Measurements from ENCODE around the gene SOX4.

The SOX4 gene

GRCh38 chr6:21615504-21615903, 22.0 kb downstream of the SOX4 start:
- peak overlapping the region; percentile 32; the same call in 1 of the 2 replicates for H3K4me2 ChIP-seq (ENCODE audit: low read length)
- H3F3A ChIP-seq (ENCODE audit: control insufficient read depth, insufficient read depth): no peaks in the 10 kb centered on the region
- TF ChIP-seq EZH2phosphoT487 (IDR thresholded peaks at IDR 0.05; ENCODE audit: borderline replicate concordance, low read length): no peak
- TF ChIP-seq, protein P1, sequence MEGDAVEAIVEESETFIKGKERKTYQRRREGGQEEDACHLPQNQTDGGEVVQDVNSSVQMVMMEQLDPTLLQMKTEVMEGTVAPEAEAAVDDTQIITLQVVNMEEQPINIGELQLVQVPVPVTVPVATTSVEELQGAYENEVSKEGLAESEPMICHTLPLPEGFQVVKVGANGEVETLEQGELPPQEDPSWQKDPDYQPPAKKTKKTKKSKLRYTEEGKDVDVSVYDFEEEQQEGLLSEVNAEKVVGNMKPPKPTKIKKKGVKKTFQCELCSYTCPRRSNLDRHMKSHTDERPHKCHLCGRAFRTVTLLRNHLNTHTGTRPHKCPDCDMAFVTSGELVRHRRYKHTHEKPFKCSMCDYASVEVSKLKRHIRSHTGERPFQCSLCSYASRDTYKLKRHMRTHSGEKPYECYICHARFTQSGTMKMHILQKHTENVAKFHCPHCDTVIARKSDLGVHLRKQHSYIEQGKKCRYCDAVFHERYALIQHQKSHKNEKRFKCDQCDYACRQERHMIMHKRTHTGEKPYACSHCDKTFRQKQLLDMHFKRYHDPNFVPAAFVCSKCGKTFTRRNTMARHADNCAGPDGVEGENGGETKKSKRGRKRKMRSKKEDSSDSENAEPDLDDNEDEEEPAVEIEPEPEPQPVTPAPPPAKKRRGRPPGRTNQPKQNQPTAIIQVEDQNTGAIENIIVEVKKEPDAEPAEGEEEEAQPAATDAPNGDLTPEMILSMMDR (IDR thresholded peaks at IDR 0.05; ENCODE audit: low read depth, low read length, poor library complexity, severe bottlenecking): no peak
- no peaks in the 10 kb centered on the region for H4K20me1 ChIP-seq (ENCODE audit: control insufficient read depth, insufficient read depth, low read depth, low read length)
- H3K4me3 ChIP-seq (ENCODE audit: low read length): no peak overlapping the region
- H3K27ac ChIP-seq (ENCODE audit: low read depth, low read length): no peak overlapping the region
- H3K79me2 ChIP-seq (ENCODE audit: control insufficient read depth, low read length): no peaks in the 10 kb centered on the region
- no peaks in the 10 kb centered on the region; the same call in 1 of the 2 replicates for H3K27me3 ChIP-seq (ENCODE audit: control insufficient read depth, low read length)
- H3K9me2 ChIP-seq (replicated peaks; ENCODE audit: control insufficient read depth, low read length): no peaks in the 10 kb centered on the region
- peaks cover 18% of the 10 kb centered on the region for H3K4me1 ChIP-seq (ENCODE audit: control insufficient read depth, low read length)
- no peaks in the 10 kb centered on the region for H3K36me3 ChIP-seq (ENCODE audit: control insufficient read depth, low read length)
- no peaks in the 10 kb centered on the region for H3K9me3 ChIP-seq (ENCODE audit: control insufficient read depth, insufficient read depth, low read length)

GRCh38 chr6:21616005-21616404, 22.5 kb downstream of the SOX4 start:
- H3K4me1 ChIP-seq (ENCODE audit: control insufficient read depth, low read length): peaks cover 13% of the 10 kb centered on the region
- TF ChIP-seq EZH2phosphoT487 (IDR thresholded peaks at IDR 0.05; ENCODE audit: borderline replicate concordance, low read length): no peak
- TF ChIP-seq, protein P1 (IDR thresholded peaks at IDR 0.05; ENCODE audit: low read depth, low read length, poor library complexity, severe bottlenecking): no peak
- H4K20me1 ChIP-seq (ENCODE audit: control insufficient read depth, insufficient read depth, low read depth, low read length): no peaks in the 10 kb centered on the region
- no peaks in the 10 kb centered on the region for H3F3A ChIP-seq (ENCODE audit: control insufficient read depth, insufficient read depth)
- H3K36me3 ChIP-seq (ENCODE audit: control insufficient read depth, low read length): no peaks in the 10 kb centered on the region
- H3K27me3 ChIP-seq (ENCODE audit: control insufficient read depth, low read length): no peaks in the 10 kb centered on the region; the same call in 1 of the 2 replicates
- no peaks in the 10 kb centered on the region for H3K9me3 ChIP-seq (ENCODE audit: control insufficient read depth, insufficient read depth, low read length)
- H3K9me2 ChIP-seq (replicated peaks; ENCODE audit: control insufficient read depth, low read length): no peaks in the 10 kb centered on the region
- H3K4me2 ChIP-seq (ENCODE audit: low read length): no peak overlapping the region
- no peak overlapping the region for H3K4me3 ChIP-seq (ENCODE audit: low read length)
- no peaks in the 10 kb centered on the region for H3K79me2 ChIP-seq (ENCODE audit: control insufficient read depth, low read length)
- no peak overlapping the region for H3K27ac ChIP-seq (ENCODE audit: low read depth, low read length)

DNA sequence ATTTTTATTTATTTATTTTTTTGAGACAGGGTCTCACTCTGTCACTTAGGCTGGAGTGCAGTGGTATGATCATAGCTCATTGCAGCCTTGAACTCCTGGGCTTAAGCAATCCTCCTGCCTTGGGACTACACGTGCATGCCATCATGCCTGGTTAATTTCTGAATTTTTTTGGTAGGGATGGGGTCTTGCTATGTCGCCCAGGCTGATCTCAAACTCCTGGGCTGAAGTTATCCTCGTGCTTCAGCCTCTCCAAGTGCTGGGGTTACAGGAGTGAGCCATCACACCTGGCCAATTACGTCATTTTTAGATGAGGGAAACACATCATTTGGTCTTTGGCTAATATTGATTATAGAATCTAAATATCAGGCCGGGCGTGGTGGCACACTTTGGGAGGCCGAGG, 32.1 kb downstream of the SOX4 start:
- no peak overlapping the region for H3K27ac ChIP-seq (ENCODE audit: low read depth, low read length)
- H3K9me2 ChIP-seq (replicated peaks; ENCODE audit: control insufficient read depth, low read length): no peaks in the 10 kb centered on the region
- H3F3A ChIP-seq (ENCODE audit: control insufficient read depth, insufficient read depth): no peaks in the 10 kb centered on the region
- H3K4me2 ChIP-seq (ENCODE audit: low read length): no peak overlapping the region
- H3K36me3 ChIP-seq (ENCODE audit: control insufficient read depth, low read length): no peaks in the 10 kb centered on the region
- no peak for TF ChIP-seq EZH2phosphoT487 (IDR thresholded peaks at IDR 0.05; ENCODE audit: borderline replicate concordance, low read length)
- TF ChIP-seq, protein P1 (IDR thresholded peaks at IDR 0.05; ENCODE audit: low read depth, low read length, poor library complexity, severe bottlenecking): no peak
- no peaks in the 10 kb centered on the region for H3K9me3 ChIP-seq (ENCODE audit: control insufficient read depth, insufficient read depth, low read length)
- no peaks in the 10 kb centered on the region for H3K27me3 ChIP-seq (ENCODE audit: control insufficient read depth, low read length)
- no peak overlapping the region for H3K4me3 ChIP-seq (ENCODE audit: low read length)
- H3K4me1 ChIP-seq (ENCODE audit: control insufficient read depth, low read length): no peaks in the 10 kb centered on the region
- H3K79me2 ChIP-seq (ENCODE audit: control insufficient read depth, low read length): no peaks in the 10 kb centered on the region
- H4K20me1 ChIP-seq (ENCODE audit: control insufficient read depth, insufficient read depth, low read depth, low read length): no peaks in the 10 kb centered on the region

Data from DOHH2 (cell line).